Panc1 (cell line): Measurements from ENCODE around the gene CC2D1A. TPM values are rescaled to one million over a fixed set of nuclear protein-coding genes. Genes with fewer than 3 reads are reported as not detected.
"Not testable (repeated sequence)": the region's sequence is repeated elsewhere in the genome, so short reads cannot be mapped to it uniquely, and the experiment has no call there.

Source experiments
- ATAC-seq: fragments of 200-7000 bp; cut with Tn5 transposase; 2 replicates; pipeline ENCODE4 v1.9.1; 2020; ENCODE audit warnings: mild to moderate bottlenecking, moderate library complexity
- BruUV-seq: library from RNA; stranded (reverse); fragments of 400-500 nt; replicated peaks from 2 replicates; lab custom pipeline; 2021; lab: Mats Ljungman, UMichigan
- CTCF ChIA-PET: fragments of 300-600 bp; sonication (Branson Sonifier 250); formaldehyde crosslinking; loops from one replicate; lab custom pipeline; 2022; ENCODE audit warnings: antibody characterized with exemption; lab: Charles Lee
- POLR2A ChIA-PET: fragments of 300-600 bp; sonication (Branson Sonifier 250); formaldehyde crosslinking; loops from one replicate; lab custom pipeline; 2022; ENCODE audit warnings: antibody characterized with exemption; lab: Charles Lee
- DNase-seq: peaks from one replicate; pipeline ENCODE4 v3.0.0-alpha.2; 2010; ENCODE audit warnings: low read depth, low spot score
- H3K27ac ChIP-seq: 2 replicates; pipeline ENCODE4 v1.5.1; 2011; ENCODE audit warnings: mild to moderate bottlenecking, low read length, inconsistent platforms
- H3K27me3 ChIP-seq: fragments of 200-500 bp; sonication (Bioruptor generic); 2 replicates; pipeline ENCODE4 v1.6.0; 2014; ENCODE audit warnings: low read length, inconsistent platforms; ENCODE audit not compliant: control insufficient read depth, insufficient read depth
- H3K36me3 ChIP-seq: fragments of 200-500 bp; sonication (Bioruptor generic); 2 replicates; pipeline ENCODE4 v1.5.1; 2014; ENCODE audit warnings: inconsistent platforms, mild to moderate bottlenecking, low read length, moderate library complexity; ENCODE audit not compliant: control insufficient read depth, insufficient read depth
- H3K4me1 ChIP-seq: 2 replicates; pipeline ENCODE4 v1.5.1; 2011; ENCODE audit warnings: inconsistent platforms, mild to moderate bottlenecking, low read length, moderate library complexity; ENCODE audit not compliant: control insufficient read depth, insufficient read depth
- H3K4me3 ChIP-seq, 2 experiments: 2 replicates each; pipeline ENCODE4 v1.5.1; 2011 to 2012; ENCODE audit warnings: low read depth in 2 of 2, low read length in 2 of 2, mild to moderate bottlenecking in 2 of 2, inconsistent platforms in 1 of 2, moderate library complexity in 1 of 2
- H3K9me3 ChIP-seq: fragments of 200-500 bp; sonication (Bioruptor generic); 2 replicates; pipeline ENCODE4 v1.5.1; 2014; ENCODE audit warnings: low read depth, mild to moderate bottlenecking, inconsistent platforms, low read length, moderate library complexity; ENCODE audit not compliant: control insufficient read depth, insufficient read depth
- POLR2AphosphoS5 ChIP-seq: IDR thresholded peaks from 2 replicates; pipeline ENCODE4 v1.6.1; 2012; ENCODE audit warnings: mild to moderate bottlenecking, low read depth, low read length, moderate library complexity
- SIN3A ChIP-seq: IDR thresholded peaks from 2 replicates; pipeline ENCODE4 v1.6.1; 2012; ENCODE audit warnings: low read depth, mild to moderate bottlenecking, low read length, moderate library complexity, borderline replicate concordance; ENCODE audit not compliant: insufficient read depth
- TCF7L2 ChIP-seq: IDR thresholded peaks from 2 replicates; pipeline ENCODE4 v1.6.1; 2011; ENCODE audit warnings: mild to moderate bottlenecking, low read depth, low read length, inconsistent platforms
- in situ Hi-C: cut with HindIII; loops from 2 replicates; pipeline ENCODE4 v1.10.0; 2016; ENCODE audit warnings: low sequenced_read_pairs, low pct_unique_long_range_greater_than_20kb
- intact Hi-C: fragments of 100-400 bp; cut with micrococcal nuclease; formaldehyde crosslinking; loops from one replicate; pipeline ENCODE4 v1.10.0; 2022; ENCODE audit not compliant: unreplicated experiment
- total RNA-seq: library from RNA; stranded (reverse); gene quantifications from one replicate; pipeline ENCODE4 v1.2.1, GENCODE V29; 2021; ENCODE audit not compliant: unreplicated experiment
- TF ChIP-seq, protein P1 (sequence below), 2 experiments: IDR thresholded peaks; 2 replicates each; pipeline ENCODE4 v1.6.1; 2011 to 2012; ENCODE audit warnings: low read depth in 2 of 2, control low read depth in 1 of 2, low read length in 1 of 2, mild to moderate bottlenecking in 1 of 2, moderate library complexity in 1 of 2; ENCODE audit not compliant: insufficient read depth in 1 of 2
- TF ChIP-seq, protein P2 (sequence below): fragments of 450-650 bp; IDR thresholded peaks from 2 replicates; pipeline ENCODE4 v1.5.1; 2017; ENCODE audit warnings: mild to moderate bottlenecking

Gene CC2D1A
- total RNA-seq, 1 experiment from 2014 or later: 28.0 TPM

DNA sequence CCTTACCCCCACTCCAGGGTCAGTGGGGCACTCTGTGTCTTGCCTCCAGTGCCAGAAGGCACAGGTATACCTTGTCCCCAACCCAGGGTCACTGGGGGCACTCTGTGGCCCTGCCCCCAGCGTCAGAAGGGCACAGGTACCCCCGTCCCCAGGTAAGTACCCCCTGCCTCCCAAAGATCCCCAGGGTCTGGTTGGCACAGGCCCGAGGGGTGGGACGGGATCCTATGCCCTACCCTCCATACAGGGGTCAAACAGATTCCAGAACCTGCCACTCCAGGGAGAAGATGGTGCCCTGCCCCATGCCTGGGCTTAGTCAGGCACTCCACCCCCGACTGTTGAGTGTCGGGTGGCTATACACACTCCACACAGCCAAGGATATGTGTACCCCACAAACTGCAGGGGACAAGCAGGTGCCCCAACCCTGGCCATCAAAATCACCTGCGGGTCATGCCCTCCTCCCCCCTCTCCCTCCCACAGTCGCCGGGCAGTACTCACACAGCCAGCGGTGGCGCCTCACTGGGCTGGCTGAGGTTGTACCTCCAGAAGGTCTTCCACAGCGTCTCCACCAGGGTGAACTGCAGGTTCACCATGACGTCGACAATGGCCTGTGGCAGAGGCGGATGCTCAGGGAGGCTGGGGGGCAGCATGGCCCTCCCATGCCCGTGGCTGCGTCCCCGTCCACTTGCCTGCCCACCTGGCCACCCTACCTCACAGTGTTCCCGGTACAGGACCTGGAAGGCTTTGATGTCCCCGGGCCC lies 60.1 kb downstream of the CC2D1A start:
- no peaks in the 10 kb centered on the region for H3K27me3 ChIP-seq
- TF ChIP-seq POLR2AphosphoS5: no peak
- TF ChIP-seq SIN3A: no peak
- no peak for TF ChIP-seq TCF7L2
- TF ChIP-seq, protein P1, sequence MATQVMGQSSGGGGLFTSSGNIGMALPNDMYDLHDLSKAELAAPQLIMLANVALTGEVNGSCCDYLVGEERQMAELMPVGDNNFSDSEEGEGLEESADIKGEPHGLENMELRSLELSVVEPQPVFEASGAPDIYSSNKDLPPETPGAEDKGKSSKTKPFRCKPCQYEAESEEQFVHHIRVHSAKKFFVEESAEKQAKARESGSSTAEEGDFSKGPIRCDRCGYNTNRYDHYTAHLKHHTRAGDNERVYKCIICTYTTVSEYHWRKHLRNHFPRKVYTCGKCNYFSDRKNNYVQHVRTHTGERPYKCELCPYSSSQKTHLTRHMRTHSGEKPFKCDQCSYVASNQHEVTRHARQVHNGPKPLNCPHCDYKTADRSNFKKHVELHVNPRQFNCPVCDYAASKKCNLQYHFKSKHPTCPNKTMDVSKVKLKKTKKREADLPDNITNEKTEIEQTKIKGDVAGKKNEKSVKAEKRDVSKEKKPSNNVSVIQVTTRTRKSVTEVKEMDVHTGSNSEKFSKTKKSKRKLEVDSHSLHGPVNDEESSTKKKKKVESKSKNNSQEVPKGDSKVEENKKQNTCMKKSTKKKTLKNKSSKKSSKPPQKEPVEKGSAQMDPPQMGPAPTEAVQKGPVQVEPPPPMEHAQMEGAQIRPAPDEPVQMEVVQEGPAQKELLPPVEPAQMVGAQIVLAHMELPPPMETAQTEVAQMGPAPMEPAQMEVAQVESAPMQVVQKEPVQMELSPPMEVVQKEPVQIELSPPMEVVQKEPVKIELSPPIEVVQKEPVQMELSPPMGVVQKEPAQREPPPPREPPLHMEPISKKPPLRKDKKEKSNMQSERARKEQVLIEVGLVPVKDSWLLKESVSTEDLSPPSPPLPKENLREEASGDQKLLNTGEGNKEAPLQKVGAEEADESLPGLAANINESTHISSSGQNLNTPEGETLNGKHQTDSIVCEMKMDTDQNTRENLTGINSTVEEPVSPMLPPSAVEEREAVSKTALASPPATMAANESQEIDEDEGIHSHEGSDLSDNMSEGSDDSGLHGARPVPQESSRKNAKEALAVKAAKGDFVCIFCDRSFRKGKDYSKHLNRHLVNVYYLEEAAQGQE (IDR thresholded peaks at IDR 0.05; ENCODE audit: insufficient read depth in 1 of 2, low read depth in 2 of 2, low read length in 1 of 2): no peak
- TF ChIP-seq, protein P2, sequence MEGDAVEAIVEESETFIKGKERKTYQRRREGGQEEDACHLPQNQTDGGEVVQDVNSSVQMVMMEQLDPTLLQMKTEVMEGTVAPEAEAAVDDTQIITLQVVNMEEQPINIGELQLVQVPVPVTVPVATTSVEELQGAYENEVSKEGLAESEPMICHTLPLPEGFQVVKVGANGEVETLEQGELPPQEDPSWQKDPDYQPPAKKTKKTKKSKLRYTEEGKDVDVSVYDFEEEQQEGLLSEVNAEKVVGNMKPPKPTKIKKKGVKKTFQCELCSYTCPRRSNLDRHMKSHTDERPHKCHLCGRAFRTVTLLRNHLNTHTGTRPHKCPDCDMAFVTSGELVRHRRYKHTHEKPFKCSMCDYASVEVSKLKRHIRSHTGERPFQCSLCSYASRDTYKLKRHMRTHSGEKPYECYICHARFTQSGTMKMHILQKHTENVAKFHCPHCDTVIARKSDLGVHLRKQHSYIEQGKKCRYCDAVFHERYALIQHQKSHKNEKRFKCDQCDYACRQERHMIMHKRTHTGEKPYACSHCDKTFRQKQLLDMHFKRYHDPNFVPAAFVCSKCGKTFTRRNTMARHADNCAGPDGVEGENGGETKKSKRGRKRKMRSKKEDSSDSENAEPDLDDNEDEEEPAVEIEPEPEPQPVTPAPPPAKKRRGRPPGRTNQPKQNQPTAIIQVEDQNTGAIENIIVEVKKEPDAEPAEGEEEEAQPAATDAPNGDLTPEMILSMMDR: no peak
- DNase-seq (no peak), ATAC-seq (no peak)
- BruUV-seq: no TSS peak
- in situ Hi-C loops: no loop called here
- no peaks in the 10 kb centered on the region for H3K9me3 ChIP-seq
- intact Hi-C loops: no loop called here
- H3K4me3 ChIP-seq: no peak overlapping the region
- ChIA-PET CTCF (no interaction called here), POLR2A (no interaction called here)
- H3K27ac ChIP-seq: no peak overlapping the region
- H3K36me3 ChIP-seq: no peaks in the 10 kb centered on the region
- H3K4me1 ChIP-seq: no peaks in the 10 kb centered on the region

DNA sequence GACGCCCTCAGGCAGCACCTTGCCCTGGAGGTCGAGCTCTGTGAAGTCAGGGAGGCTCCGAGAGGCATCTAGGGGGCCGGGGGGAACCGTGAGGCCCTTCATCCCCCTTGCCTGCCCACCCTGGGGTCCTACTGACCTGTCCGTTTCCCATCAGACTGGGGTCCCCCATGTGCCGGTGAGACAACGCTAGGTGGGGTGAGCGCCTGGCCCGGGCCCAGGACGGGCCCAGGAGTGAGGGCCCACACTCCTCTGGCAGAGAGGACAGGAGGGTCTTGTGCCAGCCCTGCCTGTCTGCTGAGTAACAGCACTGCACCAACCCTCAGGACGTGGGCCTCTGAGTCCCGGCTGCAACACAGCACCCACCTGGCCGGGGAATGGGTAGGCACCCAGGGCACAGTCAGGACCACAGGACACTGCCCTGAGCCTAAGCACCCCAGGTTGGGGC lies 60.7 kb downstream of the CC2D1A start:
- Histone ChIP-seq H3K4me1 (no peaks in the 10 kb centered on the region), H3K36me3 (no peaks in the 10 kb centered on the region), H3K27ac (no peak overlapping the region), H3K27me3 (no peaks in the 10 kb centered on the region), H3K4me3 (no peak overlapping the region), H3K9me3 (no peaks in the 10 kb centered on the region)
- ChIA-PET POLR2A (interaction anchor here (0.5 kb wide), 1 partner anchor 82 kb away, joined by 6 read pairs; no protein-coding TSS in a partner anchor), CTCF (no interaction called here)
- ATAC-seq: no peak
- DNase-seq: no peak
- intact Hi-C loops: no loop called here
- TF ChIP-seq, protein P2: no peak
- no peak for TF ChIP-seq SIN3A
- TF ChIP-seq TCF7L2: no peak
- BruUV-seq: no TSS peak
- in situ Hi-C loops: no loop called here

DNA sequence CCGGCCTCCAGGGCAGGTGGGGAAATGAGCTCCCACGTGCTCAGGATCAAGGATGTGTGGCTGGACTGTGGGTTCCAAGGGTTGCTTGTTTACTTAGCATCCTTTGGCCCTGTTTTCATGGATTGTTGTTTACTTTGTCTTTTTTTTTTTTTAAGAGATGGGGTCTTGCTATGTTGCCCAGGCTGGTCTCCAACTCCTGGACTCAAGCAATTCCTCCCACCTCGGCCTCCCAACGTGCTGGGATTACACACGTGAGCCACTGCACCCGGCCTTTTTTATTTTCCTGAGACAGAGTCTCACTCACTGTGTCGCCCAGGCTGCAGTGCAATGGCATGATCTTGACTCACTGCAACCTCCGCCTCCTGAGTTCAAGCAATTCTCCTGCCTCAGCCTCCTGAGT lies 61.2 kb downstream of the CC2D1A start:
- CTCF ChIA-PET, H3K27me3 ChIP-seq, H3K9me3 ChIP-seq, H3K4me3 ChIP-seq, BruUV-seq, H3K27ac ChIP-seq, intact Hi-C loops, DNase-seq, ATAC-seq, in situ Hi-C loops, H3K4me1 ChIP-seq, H3K36me3 ChIP-seq: not testable (repeated sequence)
- POLR2A ChIA-PET: interaction anchor here (0.5 kb wide), 1 partner anchor 82 kb away, joined by 6 read pairs; no protein-coding TSS in a partner anchor
